Measurements from ENCODE around the gene CYP4F2. TPM values are rescaled to one million over a fixed set of nuclear protein-coding genes. Genes with fewer than 3 reads are reported as not detected.
"Not testable (repeated sequence)": the region's sequence is repeated elsewhere in the genome, so short reads cannot be mapped to it uniquely, and the experiment has no call there.

CYP4F2 gene
- total RNA-seq, 1 donor, result not detected

- H2AFZ ChIP-seq (ENCODE audit: low read length), result no peak overlapping the region
- H3K4me2 ChIP-seq (ENCODE audit: insufficient read depth, low read length), result no peak overlapping the region
- no peak for DNase-seq (ENCODE audit: insufficient read length, low spot score, missing footprints)
- H4K20me1 ChIP-seq (ENCODE audit: insufficient read depth, low read length), result no peaks in the 10 kb centered on the region
- H3K9me3 ChIP-seq (ENCODE audit: low read depth, low read length), result no peaks in the 10 kb centered on the region
- TF ChIP-seq CTCF (IDR thresholded peaks at IDR 0.05; ENCODE audit: extremely low read depth, low read depth, low read length), result no peak
- no peaks in the 10 kb centered on the region for H3K4me1 ChIP-seq (ENCODE audit: insufficient read depth, low read length)
- H3K4me3 ChIP-seq (ENCODE audit: insufficient read depth, low read length), result no peak overlapping the region
- no peaks in the 10 kb centered on the region for H3K79me2 ChIP-seq (ENCODE audit: insufficient read depth, low read length)
- no peaks in the 10 kb centered on the region for H3K36me3 ChIP-seq (ENCODE audit: insufficient read depth, low read length)
- no peak overlapping the region for H3K27ac ChIP-seq (ENCODE audit: low read depth, low read length)
- no peaks in the 10 kb centered on the region for H3K27me3 ChIP-seq (ENCODE audit: insufficient read depth, low read length)
Observed at GRCh38 chr19:15885919-15886318, 12.0 kb downstream of the CYP4F2 start.

GRCh38 chr19:15885167-15885566 is 12.7 kb downstream of the CYP4F2 start:
- no peak for TF ChIP-seq CTCF (IDR thresholded peaks at IDR 0.05; ENCODE audit: extremely low read depth, low read depth, low read length)
- Histone ChIP-seq H3K4me3 (ENCODE audit: insufficient read depth, low read length) (no peak overlapping the region), H3K4me2 (ENCODE audit: insufficient read depth, low read length) (no peak overlapping the region), H3K27me3 (ENCODE audit: insufficient read depth, low read length) (no peaks in the 10 kb centered on the region), H3K36me3 (ENCODE audit: insufficient read depth, low read length) (no peaks in the 10 kb centered on the region), H3K9me3 (ENCODE audit: low read depth, low read length) (no peaks in the 10 kb centered on the region), H4K20me1 (ENCODE audit: insufficient read depth, low read length) (no peaks in the 10 kb centered on the region), H3K4me1 (ENCODE audit: insufficient read depth, low read length) (no peaks in the 10 kb centered on the region), H3K27ac (ENCODE audit: low read depth, low read length) (no peak overlapping the region), H3K79me2 (ENCODE audit: insufficient read depth, low read length) (no peaks in the 10 kb centered on the region), H2AFZ (ENCODE audit: low read length) (no peak overlapping the region)
- DNase-seq (ENCODE audit: insufficient read length, low spot score, missing footprints), result no peak

- H3K4me3 ChIP-seq (ENCODE audit: insufficient read depth, low read length); H3K9me3 ChIP-seq (ENCODE audit: low read depth, low read length); H3K27me3 ChIP-seq (ENCODE audit: insufficient read depth, low read length); H3K4me1 ChIP-seq (ENCODE audit: insufficient read depth, low read length); H2AFZ ChIP-seq (ENCODE audit: low read length); DNase-seq (ENCODE audit: insufficient read length, low spot score, missing footprints); H4K20me1 ChIP-seq (ENCODE audit: insufficient read depth, low read length); H3K27ac ChIP-seq (ENCODE audit: low read depth, low read length); H3K36me3 ChIP-seq (ENCODE audit: insufficient read depth, low read length); H3K79me2 ChIP-seq (ENCODE audit: insufficient read depth, low read length); H3K4me2 ChIP-seq (ENCODE audit: insufficient read depth, low read length): not testable (repeated sequence)
Observed at GRCh38 chr19:15883329-15883728, 14.5 kb downstream of the CYP4F2 start.

- no peak overlapping the region for H3K4me3 ChIP-seq (ENCODE audit: insufficient read depth, low read length)
Observed at GRCh38 chr19:15874821-15875474, 22.9 kb downstream of the CYP4F2 start.

GRCh38 chr19:15873771-15874170 is 24.1 kb downstream of the CYP4F2 start:
- not testable (repeated sequence) for H3K27ac ChIP-seq (ENCODE audit: low read depth, low read length); H3K36me3 ChIP-seq (ENCODE audit: insufficient read depth, low read length); H4K20me1 ChIP-seq (ENCODE audit: insufficient read depth, low read length); H3K4me1 ChIP-seq (ENCODE audit: insufficient read depth, low read length); H2AFZ ChIP-seq (ENCODE audit: low read length); H3K4me3 ChIP-seq (ENCODE audit: insufficient read depth, low read length); H3K79me2 ChIP-seq (ENCODE audit: insufficient read depth, low read length); DNase-seq (ENCODE audit: insufficient read length, low spot score, missing footprints); H3K9me3 ChIP-seq (ENCODE audit: low read depth, low read length); H3K27me3 ChIP-seq (ENCODE audit: insufficient read depth, low read length); H3K4me2 ChIP-seq (ENCODE audit: insufficient read depth, low read length)

More at GRCh38 chr19:15874821-15875474, 22.9 kb downstream of the CYP4F2 start:
- no peaks in the 10 kb centered on the region for H3K9me3 ChIP-seq (ENCODE audit: low read depth, low read length)
- H4K20me1 ChIP-seq (ENCODE audit: insufficient read depth, low read length), result no peaks in the 10 kb centered on the region
- TF ChIP-seq CTCF (IDR thresholded peaks at IDR 0.05; ENCODE audit: extremely low read depth, low read depth, low read length), result no peak
- no peaks in the 10 kb centered on the region for H3K27me3 ChIP-seq (ENCODE audit: insufficient read depth, low read length)
- no peak overlapping the region for H3K27ac ChIP-seq (ENCODE audit: low read depth, low read length)
- H3K79me2 ChIP-seq (ENCODE audit: insufficient read depth, low read length), result no peaks in the 10 kb centered on the region
- H2AFZ ChIP-seq (ENCODE audit: low read length), result no peak overlapping the region
- no peaks in the 10 kb centered on the region for H3K4me1 ChIP-seq (ENCODE audit: insufficient read depth, low read length)
- no peaks in the 10 kb centered on the region for H3K36me3 ChIP-seq (ENCODE audit: insufficient read depth, low read length)
- no peak for DNase-seq (ENCODE audit: insufficient read length, low spot score, missing footprints)
- no peak overlapping the region for H3K4me2 ChIP-seq (ENCODE audit: insufficient read depth, low read length)
